ENCODE data around the gene OBP2A. TPM values are rescaled to one million over a fixed set of nuclear protein-coding genes. Genes with fewer than 3 reads are reported as not detected.
A peak's percentile ranks its signal among the peaks of the same experiment; 100 is the strongest.

Gene OBP2A
- total RNA-seq, 6 donors from 2014 or later: not detected

GRCh38 chr9:135570456-135570855 lies 24.5 kb downstream of the OBP2A start:
- no peak overlapping the region for H3K27ac ChIP-seq
- H3K27me3 ChIP-seq: no peaks in the 10 kb centered on the region
- ATAC-seq (ENCODE audit: low FRiP score in 2 of 2) (no peak), DNase-seq (no peak)
- 44 to 48% methylated on average over 3 of the region's 3 CpGs for WGBS, 2 donors
- H3K9me3 ChIP-seq: peaks cover 0 to 7% (median 0%) of the 10 kb centered on the region in 4 donors
- no peaks in the 10 kb centered on the region for H3K36me3 ChIP-seq
- TF ChIP-seq CTCF (IDR thresholded peaks at IDR 0.05) (no peak), POLR2AphosphoS5 (IDR thresholded peaks at IDR 0.05) (no peak), EP300 (IDR thresholded peaks at IDR 0.05) (no peak), POLR2A (IDR thresholded peaks at IDR 0.05) (no peak)
- no peaks in the 10 kb centered on the region for H3K4me1 ChIP-seq
- no peak overlapping the region for H3K4me3 ChIP-seq

- H3K4me1 ChIP-seq: no peaks in the 10 kb centered on the region
- WGBS, 2 donors: 88 to 89% methylated on average over 2 of the region's 2 CpGs
- H3K9me3 ChIP-seq: peaks cover 0 to 7% (median 0%) of the 10 kb centered on the region in 4 donors
- no peak overlapping the region for H3K27ac ChIP-seq
- H3K27me3 ChIP-seq: no peaks in the 10 kb centered on the region
- no peak for TF ChIP-seq CTCF (IDR thresholded peaks at IDR 0.05)
- TF ChIP-seq EP300 (IDR thresholded peaks at IDR 0.05): no peak
- no peak for TF ChIP-seq POLR2AphosphoS5 (IDR thresholded peaks at IDR 0.05)
- TF ChIP-seq POLR2A (IDR thresholded peaks at IDR 0.05): no peak
- DNase-seq (no peak), ATAC-seq (ENCODE audit: low FRiP score in 2 of 2) (no peak)
- no peak overlapping the region for H3K4me3 ChIP-seq
- H3K36me3 ChIP-seq: no peaks in the 10 kb centered on the region
These were observed 26.3 kb downstream of the OBP2A start for GRCh38 chr9:135572233-135572632.

- Histone ChIP-seq H3K4me3 (no peak overlapping the region), H3K9me3 (peaks cover 0 to 7% (median 0%) of the 10 kb centered on the region in 4 donors), H3K27me3 (no peaks in the 10 kb centered on the region), H3K4me1 (no peaks in the 10 kb centered on the region), H3K36me3 (no peaks in the 10 kb centered on the region), H3K27ac (no peak overlapping the region)
- TF ChIP-seq CTCF (IDR thresholded peaks at IDR 0.05) (no peak), POLR2A (IDR thresholded peaks at IDR 0.05) (no peak)
- 86% methylated on average over 1 of the region's 1 CpG for WGBS, 2 donors
- ATAC-seq (ENCODE audit: low FRiP score in 2 of 2): no peak
- DNase-seq: no peak
These were observed 27.2 kb downstream of the OBP2A start for GRCh38 chr9:135573124-135573523.

GRCh38 chr9:135574331-135574730 lies 28.4 kb downstream of the OBP2A start:
- Histone ChIP-seq H3K9me3 (peaks cover 0 to under 1% (median 0%) of the 10 kb centered on the region in 4 donors), H3K36me3 (no peaks in the 10 kb centered on the region), H3K4me3 (no peak overlapping the region), H3K27me3 (no peaks in the 10 kb centered on the region), H3K27ac (no peak overlapping the region), H3K4me1 (no peaks in the 10 kb centered on the region)
- DNase-seq: peak in 1 of 2 donors; percentile 57
- ATAC-seq (ENCODE audit: low FRiP score in 2 of 2): no peak
- 63 to 66% methylated on average over 13 to 14 of the region's 14 CpGs for WGBS, 2 donors
- no peak for TF ChIP-seq EP300 (IDR thresholded peaks at IDR 0.05)
- TF ChIP-seq POLR2AphosphoS5 (IDR thresholded peaks at IDR 0.05): no peak
- TF ChIP-seq CTCF (IDR thresholded peaks at IDR 0.05): no peak
- no peak for TF ChIP-seq POLR2A (IDR thresholded peaks at IDR 0.05)

- H3K4me1 ChIP-seq: no peaks in the 10 kb centered on the region
- peak in 1 of 2 donors; percentile 47 for DNase-seq
- H3K36me3 ChIP-seq: no peaks in the 10 kb centered on the region
- no peak for ATAC-seq (ENCODE audit: low FRiP score in 2 of 2)
- no peaks in the 10 kb centered on the region for H3K27me3 ChIP-seq
- H3K4me3 ChIP-seq: no peak overlapping the region
- no peak overlapping the region for H3K27ac ChIP-seq
- WGBS, 2 donors: 85 to 90% methylated on average over 4 to 14 of the region's 15 CpGs
- no peak for TF ChIP-seq EP300 (IDR thresholded peaks at IDR 0.05)
- no peak for TF ChIP-seq POLR2AphosphoS5 (IDR thresholded peaks at IDR 0.05)
- no peak for TF ChIP-seq CTCF (IDR thresholded peaks at IDR 0.05)
- no peak for TF ChIP-seq POLR2A (IDR thresholded peaks at IDR 0.05)
- H3K9me3 ChIP-seq: no peaks in the 10 kb centered on the region
These were observed 29.0 kb downstream of the OBP2A start for GRCh38 chr9:135574943-135575342.
